Stimulated activated CD4-positive, alpha-beta T cell treated with anti-CD3 and anti-CD28 coated beads, TNF-alpha, amount 100 ng/mL, for 48 hours (primary cell): ENCODE results near the gene TCEAL8.

ENCODE experiments used
- DNase-seq, 3 donors: peaks; one replicate each; pipeline ENCODE4 v3.0.0-alpha.2; 2020; ENCODE audit warnings: low read depth in 3 of 3

TCEAL8 gene

GRCh38 chrX:103214870-103215424, 40.0 kb downstream of the TCEAL8 start, which contains the start of gene BEX4:
Gene BEX4, plus strand, starts transcription at chrX:103215108. Its CDS starts 1,046 bp downstream, at chrX:103216154.
- peak; percentile 55 to 73 (median 69) for DNase-seq

- no peak for DNase-seq
Measured at GRCh38 chrX:103212749-103213457, 42.1 kb downstream of the TCEAL8 start.

GRCh38 chrX:103211012-103211715, 43.8 kb downstream of the TCEAL8 start:
- DNase-seq, result peak in 2 of 3 donors; percentile 6 to 39

GRCh38 chrX:103210056-103210455, 44.9 kb downstream of the TCEAL8 start:
- no peak for DNase-seq
